HuH-7 (cell line): ENCODE data around the gene AUP1.
A peak's percentile ranks its signal among the peaks of the same experiment; 100 is the strongest.
"Not testable (repeated sequence)": the region's sequence is repeated elsewhere in the genome, so short reads cannot be mapped to it uniquely, and the experiment has no call there.

Experiments
- DNase-seq: peaks from one replicate; pipeline ENCODE4 v3.0.0; 2011; ENCODE audit warnings: low spot score

Gene AUP1

GRCh38 chr2:74529357-74530238 is at the start of gene AUP1, which contains the start of gene HTRA2:
AUP1 (minus strand) TSS chr2:74529706; CDS start chr2:74529629, 77 bp downstream.
HTRA2 (plus strand) TSS chr2:74529933; CDS start chr2:74530007, 74 bp downstream.
- DNase-seq = peak; percentile 98

- no peak for DNase-seq
Observed at GRCh38 chr2:74578408-74578807, 48.9 kb upstream of the AUP1 start.

GRCh38 chr2:74577448-74577847 is 47.9 kb upstream of the AUP1 start:
- DNase-seq = no peak

- DNase-seq = no peak
Observed at GRCh38 chr2:74576863-74577229, 47.3 kb upstream of the AUP1 start.

GRCh38 chr2:74576211-74576862 is 46.8 kb upstream of the AUP1 start:
- DNase-seq = no peak

GRCh38 chr2:74575320-74575719 is 45.8 kb upstream of the AUP1 start:
- no peak for DNase-seq

- DNase-seq = no peak
Observed at GRCh38 chr2:74573747-74574562, 44.4 kb upstream of the AUP1 start.

- no peak for DNase-seq
Observed at GRCh38 chr2:74572178-74572925, 42.8 kb upstream of the AUP1 start.

- DNase-seq = no peak
Observed at GRCh38 chr2:74571058-74571457, 41.6 kb upstream of the AUP1 start.

GRCh38 chr2:74569686-74570085 is 40.2 kb upstream of the AUP1 start:
- DNase-seq = no peak

GRCh38 chr2:74567881-74568280 is 38.4 kb upstream of the AUP1 start:
- no peak for DNase-seq

GRCh38 chr2:74566754-74567085 is 37.2 kb upstream of the AUP1 start:
- no peak for DNase-seq

GRCh38 chr2:74566076-74566753 is 36.7 kb upstream of the AUP1 start:
- DNase-seq = no peak

- DNase-seq = no peak
Observed at GRCh38 chr2:74564222-74564621, 34.7 kb upstream of the AUP1 start.

GRCh38 chr2:74562126-74562775 is 32.7 kb upstream of the AUP1 start:
- DNase-seq = no peak

GRCh38 chr2:74561022-74561421 is 31.5 kb upstream of the AUP1 start:
- not testable (repeated sequence) for DNase-seq

GRCh38 chr2:74560591-74560990 is 31.1 kb upstream of the AUP1 start:
- DNase-seq = no peak

- no peak for DNase-seq
Observed at GRCh38 chr2:74559912-74560311, 30.4 kb upstream of the AUP1 start.

GRCh38 chr2:74558284-74559230 is 29.1 kb upstream of the AUP1 start:
- no peak for DNase-seq
